GM12874 (cell line): ENCODE measurements around the gene MRPS21.

Experiments used
- CTCF ChIP-seq: IDR thresholded peaks from 2 replicates; pipeline ENCODE4 v1.5.1; 2011; ENCODE audit warnings: low read depth, mild to moderate bottlenecking, control low read depth, low read length, moderate library complexity; ENCODE audit not compliant: insufficient read depth

The MRPS21 gene

GRCh38 chr1:150259758-150260669 lies 33.6 kb upstream of the MRPS21 start:
- TF ChIP-seq CTCF, result no peak

- no peak for TF ChIP-seq CTCF
These were observed 32.3 kb upstream of the MRPS21 start for GRCh38 chr1:150261367-150261766.

- TF ChIP-seq CTCF, result no peak
These were observed 31.0 kb upstream of the MRPS21 start for GRCh38 chr1:150262388-150263320.

GRCh38 chr1:150263549-150263948 lies 30.1 kb upstream of the MRPS21 start:
- TF ChIP-seq CTCF, result no peak

- TF ChIP-seq CTCF, result no peak
These were observed 25.8 kb upstream of the MRPS21 start for GRCh38 chr1:150267896-150268295.

- no peak for TF ChIP-seq CTCF
These were observed 25.3 kb upstream of the MRPS21 start for GRCh38 chr1:150268340-150268704.

GRCh38 chr1:150268705-150269403 lies 24.8 kb upstream of the MRPS21 start, which contains the start of gene APH1A:
APH1A (minus strand) TSS chr1:150269016; CDS start chr1:150268810, 206 bp downstream.
- no peak for TF ChIP-seq CTCF
